ENCODE results near the gene SERTM2.

The SERTM2 gene

DNA sequence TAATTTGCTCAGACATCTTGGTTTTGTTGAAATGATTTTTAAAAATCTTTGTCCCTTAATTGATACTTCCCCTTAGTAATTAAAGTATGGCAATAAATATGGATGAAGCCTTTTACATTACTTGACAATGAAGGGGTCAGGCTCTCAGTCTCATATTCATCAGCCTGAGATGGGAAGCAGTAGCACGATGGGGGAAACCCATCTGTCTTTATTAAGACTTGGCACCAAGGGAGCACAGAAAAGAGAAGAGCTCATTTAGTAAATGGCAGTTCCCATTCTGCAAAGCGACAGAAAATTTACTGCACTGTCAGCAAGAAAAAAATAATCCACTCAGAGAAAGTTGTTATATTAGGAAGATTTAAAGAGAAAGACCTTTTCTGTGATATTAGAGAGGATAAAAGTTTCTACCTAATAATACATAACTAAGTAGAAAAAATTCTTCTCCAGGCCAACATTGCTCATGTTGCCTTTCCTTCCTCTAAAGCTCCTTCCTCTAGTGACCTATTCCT is 7.9 kb upstream of the SERTM2 start:
- Histone ChIP-seq H3K36me3 (no peaks in the 10 kb centered on the region), H3K4me3 (ENCODE audit: low read depth in 1 of 2, low read length in 1 of 2) (no peak overlapping the region), H3K27me3 (no peaks in the 10 kb centered on the region), H3K4me1 (ENCODE audit: control insufficient read depth in 1 of 2, insufficient read depth in 1 of 2, low read depth in 1 of 2, low read length in 1 of 2) (no peaks in the 10 kb centered on the region), H3K9me3 (no peaks in the 10 kb centered on the region), H3K27ac (no peak overlapping the region)
- TF ChIP-seq, protein P1, sequence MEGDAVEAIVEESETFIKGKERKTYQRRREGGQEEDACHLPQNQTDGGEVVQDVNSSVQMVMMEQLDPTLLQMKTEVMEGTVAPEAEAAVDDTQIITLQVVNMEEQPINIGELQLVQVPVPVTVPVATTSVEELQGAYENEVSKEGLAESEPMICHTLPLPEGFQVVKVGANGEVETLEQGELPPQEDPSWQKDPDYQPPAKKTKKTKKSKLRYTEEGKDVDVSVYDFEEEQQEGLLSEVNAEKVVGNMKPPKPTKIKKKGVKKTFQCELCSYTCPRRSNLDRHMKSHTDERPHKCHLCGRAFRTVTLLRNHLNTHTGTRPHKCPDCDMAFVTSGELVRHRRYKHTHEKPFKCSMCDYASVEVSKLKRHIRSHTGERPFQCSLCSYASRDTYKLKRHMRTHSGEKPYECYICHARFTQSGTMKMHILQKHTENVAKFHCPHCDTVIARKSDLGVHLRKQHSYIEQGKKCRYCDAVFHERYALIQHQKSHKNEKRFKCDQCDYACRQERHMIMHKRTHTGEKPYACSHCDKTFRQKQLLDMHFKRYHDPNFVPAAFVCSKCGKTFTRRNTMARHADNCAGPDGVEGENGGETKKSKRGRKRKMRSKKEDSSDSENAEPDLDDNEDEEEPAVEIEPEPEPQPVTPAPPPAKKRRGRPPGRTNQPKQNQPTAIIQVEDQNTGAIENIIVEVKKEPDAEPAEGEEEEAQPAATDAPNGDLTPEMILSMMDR (IDR thresholded peaks at IDR 0.05), result no peak

DNA sequence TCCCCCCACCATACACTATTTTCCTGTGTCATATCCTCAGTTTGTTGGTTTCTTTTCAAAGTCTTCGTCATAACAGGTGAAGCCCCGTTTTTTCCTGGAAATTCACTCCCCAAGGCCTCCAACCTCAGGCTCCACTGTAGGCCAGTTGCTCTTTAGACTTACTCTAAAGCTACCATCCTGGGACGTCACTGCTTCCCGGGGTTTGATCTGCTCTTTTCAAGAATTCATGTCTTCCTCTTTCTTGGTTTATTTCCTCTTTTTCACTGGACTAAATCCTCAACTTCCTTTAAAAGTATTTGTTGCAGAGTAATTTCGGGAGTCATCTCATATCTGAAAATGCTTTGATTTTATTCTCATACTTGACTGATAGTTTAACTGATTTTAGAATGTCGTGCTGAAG is 6.5 kb upstream of the SERTM2 start:
- Histone ChIP-seq H3K27me3 (no peaks in the 10 kb centered on the region), H3K27ac (no peak overlapping the region), H3K4me3 (ENCODE audit: low read depth in 1 of 2, low read length in 1 of 2) (no peak overlapping the region), H3K4me1 (ENCODE audit: control insufficient read depth in 1 of 2, insufficient read depth in 1 of 2, low read depth in 1 of 2, low read length in 1 of 2) (no peaks in the 10 kb centered on the region), H3K36me3 (no peaks in the 10 kb centered on the region), H3K9me3 (no peaks in the 10 kb centered on the region)
- TF ChIP-seq, protein P1 (IDR thresholded peaks at IDR 0.05), result no peak

DNA sequence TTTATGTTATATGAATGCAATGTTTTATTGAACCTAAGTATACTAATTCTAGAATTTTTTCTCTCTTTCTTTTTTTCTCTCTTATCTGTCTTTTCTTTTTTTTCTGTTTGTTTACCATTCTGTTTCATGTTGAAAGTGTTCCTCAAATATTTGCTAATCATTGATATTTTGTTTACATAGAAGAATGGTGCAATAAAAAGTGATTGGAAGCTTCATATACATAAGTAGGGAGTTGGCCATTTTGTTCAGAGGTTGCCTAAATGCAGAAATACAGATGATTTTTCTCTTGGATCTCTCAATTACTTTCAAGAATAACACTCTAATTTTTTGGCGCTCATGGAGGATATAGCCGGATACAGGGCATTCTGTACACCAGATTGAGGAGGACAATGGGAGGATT is 5.7 kb upstream of the SERTM2 start:
- TF ChIP-seq, protein P1 (IDR thresholded peaks at IDR 0.05), result no peak
- no peak overlapping the region for H3K27ac ChIP-seq
- no peak overlapping the region for H3K4me3 ChIP-seq (ENCODE audit: low read depth in 1 of 2, low read length in 1 of 2)
- H3K36me3 ChIP-seq, result no peaks in the 10 kb centered on the region
- no peaks in the 10 kb centered on the region for H3K27me3 ChIP-seq
- H3K9me3 ChIP-seq, result no peaks in the 10 kb centered on the region
- no peaks in the 10 kb centered on the region for H3K4me1 ChIP-seq (ENCODE audit: control insufficient read depth in 1 of 2, insufficient read depth in 1 of 2, low read depth in 1 of 2, low read length in 1 of 2)

DNA sequence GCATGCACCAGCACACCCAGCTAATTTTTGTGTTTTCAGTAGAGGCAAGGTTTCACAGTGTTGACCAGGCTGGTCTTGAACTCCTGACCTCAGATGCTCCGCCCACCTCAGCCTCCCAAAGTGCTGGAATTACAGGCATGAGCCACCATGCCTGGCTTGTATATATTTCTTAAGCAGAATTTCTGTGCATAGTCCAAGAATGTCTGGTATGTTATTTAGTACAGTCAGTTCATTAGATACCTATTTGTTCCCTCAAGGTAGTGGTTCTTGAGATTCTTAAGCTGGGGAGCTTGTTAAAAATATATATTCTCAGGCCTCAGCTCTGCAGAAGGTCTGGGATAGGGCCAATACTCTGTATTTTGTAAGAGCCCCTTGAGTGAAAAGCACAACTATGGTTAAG is 4.6 kb upstream of the SERTM2 start:
- Histone ChIP-seq H3K9me3 (no peaks in the 10 kb centered on the region), H3K36me3 (no peaks in the 10 kb centered on the region), H3K4me3 (ENCODE audit: low read depth in 1 of 2, low read length in 1 of 2) (no peak overlapping the region), H3K27ac (no peak overlapping the region), H3K27me3 (no peaks in the 10 kb centered on the region), H3K4me1 (ENCODE audit: control insufficient read depth in 1 of 2, insufficient read depth in 1 of 2, low read depth in 1 of 2, low read length in 1 of 2) (no peaks in the 10 kb centered on the region)
- TF ChIP-seq, protein P1 (IDR thresholded peaks at IDR 0.05), result no peak

DNA sequence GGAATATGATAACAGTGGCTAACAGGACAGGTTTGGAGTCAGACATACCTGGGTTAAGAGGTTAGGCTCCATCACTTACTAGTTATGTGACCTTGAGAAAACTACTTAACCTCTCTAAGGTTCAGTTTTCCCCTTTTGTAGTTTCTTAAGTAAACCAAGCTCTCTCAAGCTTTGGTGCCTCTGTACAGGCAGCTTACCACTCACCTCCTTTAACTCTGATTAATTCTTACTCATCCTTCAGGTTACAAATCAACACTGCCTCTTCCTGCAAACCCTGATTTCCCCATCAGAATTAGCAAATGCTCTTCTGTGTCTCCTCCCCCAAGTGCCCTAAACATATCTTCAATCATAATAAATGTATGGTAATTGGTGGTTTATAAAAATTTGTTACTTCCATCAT is 3.5 kb upstream of the SERTM2 start:
- TF ChIP-seq, protein P1 (IDR thresholded peaks at IDR 0.05), result no peak
- Histone ChIP-seq H3K36me3 (no peaks in the 10 kb centered on the region), H3K27me3 (no peaks in the 10 kb centered on the region), H3K4me1 (ENCODE audit: control insufficient read depth in 1 of 2, insufficient read depth in 1 of 2, low read depth in 1 of 2, low read length in 1 of 2) (no peaks in the 10 kb centered on the region), H3K27ac (no peak overlapping the region), H3K4me3 (ENCODE audit: low read depth in 1 of 2, low read length in 1 of 2) (no peak overlapping the region), H3K9me3 (no peaks in the 10 kb centered on the region)

DNA sequence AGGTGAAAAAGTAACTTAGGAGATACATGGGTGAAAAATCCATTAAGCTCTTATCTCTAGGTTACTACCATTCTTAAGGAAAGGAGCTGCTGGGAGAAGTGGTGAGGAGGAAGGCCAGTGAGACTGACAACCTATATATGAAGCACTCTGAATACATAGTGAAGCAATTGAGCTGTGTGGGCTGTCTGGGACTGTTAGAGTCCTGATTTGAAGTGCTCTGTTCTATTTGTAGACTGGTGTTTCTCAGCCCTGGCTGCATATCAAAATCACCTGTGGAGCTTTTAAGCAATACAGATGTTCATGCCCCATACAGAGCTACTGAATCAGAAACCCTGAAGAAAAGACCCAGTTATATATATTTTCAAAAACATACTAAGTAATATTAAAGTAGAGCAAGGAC is 3.9 kb downstream of the SERTM2 start:
- TF ChIP-seq, protein P1 (IDR thresholded peaks at IDR 0.05), result no peak
- Histone ChIP-seq H3K9me3 (no peaks in the 10 kb centered on the region), H3K4me1 (ENCODE audit: control insufficient read depth in 1 of 2, insufficient read depth in 1 of 2, low read depth in 1 of 2, low read length in 1 of 2) (no peaks in the 10 kb centered on the region), H3K27ac (no peak overlapping the region), H3K4me3 (ENCODE audit: low read depth in 1 of 2, low read length in 1 of 2) (no peak overlapping the region), H3K36me3 (no peaks in the 10 kb centered on the region), H3K27me3 (no peaks in the 10 kb centered on the region)
